Psoas muscle (tissue), 8 donors: ENCODE results near the gene SSBP3. TPM values are rescaled to one million over a fixed set of nuclear protein-coding genes. Genes with fewer than 3 reads are reported as not detected.

Source experiments
- ATAC-seq, 4 donors: fragments of 200-7000 bp; cut with Tn5 transposase; one replicate each; pipeline ENCODE4 v1.9.1; 2020; ENCODE audit warnings: moderate library complexity in 3 of 4, mild to moderate bottlenecking in 2 of 4
- DNase-seq, 2 donors: peaks; one replicate each; pipeline ENCODE4 v3.0.0-alpha.2; 2020
- H3K27ac ChIP-seq: fragments of 200-600 bp; one replicate; pipeline ENCODE4 v1.8.0; 2022
- H3K27me3 ChIP-seq, 3 donors: fragments of 200-600 bp in 1 of 3; one replicate each; pipeline versions ENCODE4 v1.6.1 to v1.8.0; 2013 to 2022; ENCODE audit warnings: low read length in 2 of 3, mild to moderate bottlenecking in 2 of 3, moderate library complexity in 1 of 3; ENCODE audit not compliant: insufficient read depth in 3 of 3
- H3K36me3 ChIP-seq, 2 donors: fragments of 200-600 bp in 1 of 2; one replicate each; pipeline versions ENCODE4 v1.6.1 to v1.8.0; 2013 to 2022; ENCODE audit warnings: low read depth in 1 of 2, mild to moderate bottlenecking in 1 of 2, moderate library complexity in 1 of 2; ENCODE audit not compliant: insufficient read depth in 1 of 2
- H3K4me1 ChIP-seq: fragments of 200-600 bp; one replicate; pipeline ENCODE4 v1.8.0; 2022
- H3K4me3 ChIP-seq: fragments of 200-600 bp; one replicate; pipeline ENCODE4 v1.8.0; 2022; ENCODE audit warnings: mild to moderate bottlenecking
- H3K9me3 ChIP-seq: fragments of 200-600 bp; one replicate; pipeline ENCODE4 v1.8.0; 2022
- CTCF ChIP-seq: fragments of 200-600 bp; IDR thresholded peaks from one replicate; pipeline ENCODE4 v1.8.0; 2022; ENCODE audit warnings: antibody characterized with exemption
- WGBS, 3 donors: extraction: QIAGEN DNeasy Blood & Tissue Kit; methylation state at CpG; one replicate each; pipeline versions ENCODE4 v1.1.6 to v1.1.7; 2013; 5-methylcytosine and 5-hydroxymethylcytosine counted together
- intact Hi-C, 2 donors: fragments of 100-400 bp; cut with DNase I; formaldehyde crosslinking; loops; one replicate each; pipeline versions ENCODE4 v1.11.0 to v1.14.2; 2022
- polyA plus RNA-seq, 3 donors: library from polyadenylated mRNA; stranded (reverse); fragments of 200-250 nt; gene quantifications; one replicate each; pipeline ENCODE4 v1.2.3, GENCODE V29; 2013
- total RNA-seq, 4 donors: library from RNA; stranded (reverse); fragmentation: NEBNext Ultra II Directional in 2 of 4; extraction: Animal tissue kit (Norgen Biotek cat#: 25700) in 2 of 4; gene quantifications; one replicate each; pipeline versions ENCODE4 v1.2.1 to v1.2.4, GENCODE V29; 2021 to 2023
- donor health status: healthy with polysubstance abuse.
- donor health status: DM: no; HTN: no; CAD: no; lungs with moderate emphysema.
- donor health status: Bipolar disorder and iron deficiency.
- donor health status: healthy.
- donor health status: DM: yes; HTN: yes; CAD: no.
- donor health status: DM: no; HTN: no; CAD: no.
- donor health status: DM: no; HTN: no; CAD: no.
- donor health status: DM: yes; HTN: yes; CAD: no.

The SSBP3 gene
- total and polyA plus RNA-seq, 7 donors, result 7.9 to 24.2 (median 21.6) TPM

- Histone ChIP-seq H3K4me1 (peaks cover 4% of the 10 kb centered on the region), H3K36me3 (peaks cover 0 to 61% of the 10 kb centered on the region in 2 donors), H3K4me3 (no peak overlapping the region), H3K27me3 (no peaks in the 10 kb centered on the region), H3K9me3 (no peaks in the 10 kb centered on the region), H3K27ac (no peak overlapping the region)
- WGBS, 3 donors, result 85 to 86% (median 85%) methylated on average over 10 of the region's 10 CpGs
- intact Hi-C loops, result no loop called here
- DNase-seq (no peak), ATAC-seq (no peak)
- TF ChIP-seq CTCF, result no peak
These were observed 160.0 kb downstream of the SSBP3 start for GRCh38 chr1:54246116-54246721.

GRCh38 chr1:54245501-54245900, 160.7 kb downstream of the SSBP3 start:
- DNase-seq, result peak in 1 of 2 donors; percentile 54
- Histone ChIP-seq H3K4me1 (peaks cover 4% of the 10 kb centered on the region), H3K4me3 (no peak overlapping the region), H3K27me3 (no peaks in the 10 kb centered on the region), H3K27ac (no peak overlapping the region), H3K36me3 (peaks cover 0 to 57% of the 10 kb centered on the region in 2 donors), H3K9me3 (no peaks in the 10 kb centered on the region)
- peak; percentile 11 to 49 (median 22) for ATAC-seq
- no peak for TF ChIP-seq CTCF
- 39 to 52% (median 45%) methylated on average over 4 of the region's 4 CpGs for WGBS, 3 donors
- intact Hi-C loops, result no loop called here

GRCh38 chr1:54244655-54245054, 161.5 kb downstream of the SSBP3 start:
- Histone ChIP-seq H3K4me3 (no peak overlapping the region), H3K4me1 (no peaks in the 10 kb centered on the region), H3K36me3 (peaks cover 0 to 57% of the 10 kb centered on the region in 2 donors), H3K9me3 (no peaks in the 10 kb centered on the region), H3K27me3 (no peaks in the 10 kb centered on the region), H3K27ac (no peak overlapping the region)
- DNase-seq (no peak), ATAC-seq (no peak)
- 87 to 93% (median 89%) methylated on average over 7 of the region's 7 CpGs for WGBS, 3 donors
- intact Hi-C loops, result no loop called here
- TF ChIP-seq CTCF, result no peak

- Histone ChIP-seq H3K27me3 (no peaks in the 10 kb centered on the region), H3K9me3 (no peaks in the 10 kb centered on the region), H3K36me3 (peaks cover 0 to 63% of the 10 kb centered on the region in 2 donors), H3K27ac (no peak overlapping the region), H3K4me1 (no peaks in the 10 kb centered on the region), H3K4me3 (no peak overlapping the region)
- WGBS, 3 donors, result 93 to 97% (median 95%) methylated on average over 13 of the region's 13 CpGs
- DNase-seq (peak in 1 of 2 donors; percentile 36), ATAC-seq (no peak)
- intact Hi-C loops, result no loop called here
- TF ChIP-seq CTCF, result no peak
These were observed 163.2 kb downstream of the SSBP3 start for GRCh38 chr1:54243022-54243421.

GRCh38 chr1:54241364-54241763, 164.8 kb downstream of the SSBP3 start:
- intact Hi-C loops, result no loop called here
- Histone ChIP-seq H3K27me3 (no peaks in the 10 kb centered on the region), H3K4me1 (no peaks in the 10 kb centered on the region), H3K9me3 (no peaks in the 10 kb centered on the region), H3K4me3 (no peak overlapping the region), H3K27ac (no peak overlapping the region), H3K36me3 (peaks cover 0 to 66% of the 10 kb centered on the region in 2 donors)
- WGBS, 3 donors, result 69 to 82% (median 80%) methylated on average over 6 of the region's 6 CpGs
- no peak for DNase-seq
- no peak for TF ChIP-seq CTCF
- no peak for ATAC-seq
